ENCODE data around the gene PDZRN4.
"Not testable (repeated sequence)": the region's sequence is repeated elsewhere in the genome, so short reads cannot be mapped to it uniquely, and the experiment has no call there.

Gene PDZRN4

GRCh38 chr12:41556176-41556575, 368.1 kb downstream of the PDZRN4 start:
- no peak for DNase-seq (ENCODE audit: low read depth in 3 of 3)

- no peak for DNase-seq (ENCODE audit: low read depth in 3 of 3)
These were observed 369.2 kb downstream of the PDZRN4 start for GRCh38 chr12:41557344-41557743.

- DNase-seq (ENCODE audit: low read depth in 3 of 3) = no peak
These were observed 370.6 kb downstream of the PDZRN4 start for GRCh38 chr12:41558671-41559070.

- no peak for DNase-seq (ENCODE audit: low read depth in 3 of 3)
These were observed 374.9 kb downstream of the PDZRN4 start for GRCh38 chr12:41563051-41563450.

- DNase-seq (ENCODE audit: low read depth in 3 of 3) = no peak
These were observed 376.7 kb downstream of the PDZRN4 start for GRCh38 chr12:41564816-41565215.

- DNase-seq (ENCODE audit: low read depth in 3 of 3) = no peak
These were observed 378.6 kb downstream of the PDZRN4 start for GRCh38 chr12:41566703-41567102.

- no peak for DNase-seq (ENCODE audit: low read depth in 3 of 3)
These were observed 385.3 kb downstream of the PDZRN4 start for GRCh38 chr12:41573445-41573844.

GRCh38 chr12:41576925-41577324, 388.8 kb downstream of the PDZRN4 start:
- no peak for DNase-seq (ENCODE audit: low read depth in 3 of 3)

GRCh38 chr12:41577995-41578394, 389.9 kb downstream of the PDZRN4 start:
- DNase-seq (ENCODE audit: low read depth in 3 of 3) = no peak

GRCh38 chr12:41585784-41586183, 397.7 kb downstream of the PDZRN4 start:
- DNase-seq (ENCODE audit: low read depth in 3 of 3) = no peak

- DNase-seq (ENCODE audit: low read depth in 3 of 3) = no peak
These were observed 399.5 kb downstream of the PDZRN4 start for GRCh38 chr12:41587574-41587973.

GRCh38 chr12:41589878-41590277, 401.8 kb downstream of the PDZRN4 start:
- DNase-seq (ENCODE audit: low read depth in 3 of 3) = no peak

GRCh38 chr12:41596190-41596589, 408.1 kb downstream of the PDZRN4 start:
- no peak for DNase-seq (ENCODE audit: low read depth in 3 of 3)

- DNase-seq (ENCODE audit: low read depth in 3 of 3) = no peak
These were observed 416.7 kb downstream of the PDZRN4 start for GRCh38 chr12:41604830-41605229.

GRCh38 chr12:41605545-41606305, 417.6 kb downstream of the PDZRN4 start:
- DNase-seq (ENCODE audit: low read depth in 3 of 3) = no peak

GRCh38 chr12:41606468-41607445, 418.6 kb downstream of the PDZRN4 start:
- no peak for DNase-seq (ENCODE audit: low read depth in 3 of 3)

- DNase-seq (ENCODE audit: low read depth in 3 of 3) = no peak
These were observed 424.9 kb downstream of the PDZRN4 start for GRCh38 chr12:41612892-41613557.

GRCh38 chr12:41615174-41615573, 427.1 kb downstream of the PDZRN4 start:
- DNase-seq (ENCODE audit: low read depth in 3 of 3) = not testable (repeated sequence)

- no peak for DNase-seq (ENCODE audit: low read depth in 3 of 3)
These were observed 431.6 kb downstream of the PDZRN4 start for GRCh38 chr12:41619705-41620104.

GRCh38 chr12:41621291-41621690, 433.2 kb downstream of the PDZRN4 start:
- no peak for DNase-seq (ENCODE audit: low read depth in 3 of 3)
